Activated CD4-positive, alpha-beta T cell treated with anti-CD3 and anti-CD28 coated beads for 24 hours (primary cell): Measurements from ENCODE around the gene ZC3HAV1.
A peak's percentile ranks its signal among the peaks of the same experiment; 100 is the strongest.
"Not testable (repeated sequence)": the region's sequence is repeated elsewhere in the genome, so short reads cannot be mapped to it uniquely, and the experiment has no call there.

Source experiments
- DNase-seq, 2 donors: peaks; one replicate each; pipeline ENCODE4 v3.0.0-alpha.2; 2020; ENCODE audit warnings: low read depth in 2 of 2

Gene ZC3HAV1

DNA sequence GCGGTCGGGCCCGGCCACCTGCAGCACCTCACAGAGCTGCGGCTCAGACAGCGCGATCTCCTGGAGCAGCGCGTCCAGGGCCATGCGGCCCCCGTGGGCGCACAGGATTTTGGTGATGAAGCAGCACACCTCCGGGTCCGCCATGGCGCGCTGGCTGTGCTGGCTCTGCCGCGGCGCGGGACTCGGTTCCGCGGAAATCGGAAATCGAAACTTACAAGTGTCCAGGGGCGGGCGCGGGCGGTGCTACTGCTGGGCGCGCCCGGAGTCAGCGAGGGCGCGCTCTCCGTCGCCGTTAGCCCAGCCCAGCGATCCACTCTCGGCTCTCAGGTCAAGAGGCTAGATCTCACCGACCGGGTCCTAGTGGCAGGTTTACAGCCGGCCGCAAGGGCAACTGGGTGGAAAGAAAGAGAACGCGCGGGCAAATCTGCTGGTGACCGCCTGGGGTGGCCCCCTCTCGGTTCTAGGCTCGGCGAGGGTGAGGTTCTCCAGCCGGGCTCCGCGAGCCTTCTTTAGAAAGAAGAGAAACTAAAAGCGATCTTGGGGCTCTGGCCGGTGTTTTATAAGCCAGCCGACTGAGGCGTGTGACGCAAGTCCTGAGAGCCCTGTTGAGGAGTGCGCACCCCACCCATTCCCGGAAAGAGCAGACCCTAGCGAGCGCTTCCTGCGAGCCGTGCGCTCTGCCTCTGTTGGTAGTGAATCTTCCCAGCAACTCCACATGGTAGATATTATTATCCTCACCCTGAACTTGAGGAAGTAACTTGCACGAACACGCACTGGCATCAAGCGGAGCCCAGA lies at the start of gene ZC3HAV1:
TSS of gene ZC3HAV1 (minus strand) at position 533 of the 795 bp plus-strand sequence. CDS start at position 144, 389 bp downstream.
- peak; percentile 76 for DNase-seq

DNA sequence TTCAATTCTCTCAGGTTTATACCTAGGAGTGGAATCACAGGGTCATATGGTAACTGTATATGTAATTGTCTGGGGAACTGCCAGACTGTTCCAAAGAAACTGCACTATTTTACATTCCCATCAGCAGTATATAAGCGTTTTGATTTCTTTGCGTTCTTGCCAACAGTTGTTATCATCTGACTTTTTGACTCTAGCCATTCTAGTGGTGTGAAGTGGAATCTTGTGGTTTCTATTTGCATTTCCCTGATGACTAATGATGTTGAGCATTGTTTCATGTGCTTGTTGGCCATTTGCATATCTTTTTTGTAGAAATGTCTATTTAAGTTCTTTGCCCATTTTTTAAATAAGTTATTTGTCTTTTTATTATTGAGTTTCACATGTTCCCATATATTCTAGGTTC lies 44.3 kb upstream of the ZC3HAV1 start:
- no peak for DNase-seq

DNA sequence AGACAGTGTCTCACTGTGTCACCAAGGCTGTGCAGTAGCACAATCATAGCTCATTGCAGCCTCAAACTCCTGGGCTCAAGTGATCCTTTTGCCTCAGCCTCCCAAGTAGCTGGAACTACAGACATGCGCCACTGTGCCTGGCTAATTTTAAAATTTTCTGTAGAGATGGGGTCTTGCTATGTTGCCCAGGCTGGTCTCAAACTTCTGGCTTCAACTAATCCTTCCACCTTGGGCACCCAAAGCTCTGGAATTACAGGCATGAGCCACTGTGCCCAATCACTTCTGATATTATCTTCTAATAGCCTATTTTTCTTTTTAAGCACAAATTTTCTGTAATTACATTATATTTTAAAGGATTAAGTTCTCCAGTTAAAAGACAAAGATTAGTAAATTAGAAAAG lies 42.6 kb upstream of the ZC3HAV1 start:
- DNase-seq, result no peak

DNA sequence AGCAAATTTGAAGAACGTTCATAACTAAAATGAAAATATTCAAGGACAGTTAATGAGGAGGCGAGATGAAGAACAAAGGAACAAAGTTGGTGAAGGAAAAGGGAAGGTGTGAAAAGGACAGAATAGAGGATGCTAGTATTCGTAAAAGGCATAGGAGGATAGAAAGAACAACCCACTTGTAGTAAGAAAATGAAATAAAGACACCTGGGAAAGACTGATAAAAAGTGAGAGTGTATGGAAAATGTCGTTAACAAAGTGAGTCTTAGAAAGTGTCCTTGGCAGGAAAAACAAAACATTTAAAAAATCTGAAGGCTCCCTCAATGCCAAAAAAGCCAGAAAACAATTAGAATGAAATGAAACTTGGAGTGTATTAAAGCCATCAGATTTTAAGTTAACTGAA lies 29.6 kb upstream of the ZC3HAV1 start:
- DNase-seq, result no peak

DNA sequence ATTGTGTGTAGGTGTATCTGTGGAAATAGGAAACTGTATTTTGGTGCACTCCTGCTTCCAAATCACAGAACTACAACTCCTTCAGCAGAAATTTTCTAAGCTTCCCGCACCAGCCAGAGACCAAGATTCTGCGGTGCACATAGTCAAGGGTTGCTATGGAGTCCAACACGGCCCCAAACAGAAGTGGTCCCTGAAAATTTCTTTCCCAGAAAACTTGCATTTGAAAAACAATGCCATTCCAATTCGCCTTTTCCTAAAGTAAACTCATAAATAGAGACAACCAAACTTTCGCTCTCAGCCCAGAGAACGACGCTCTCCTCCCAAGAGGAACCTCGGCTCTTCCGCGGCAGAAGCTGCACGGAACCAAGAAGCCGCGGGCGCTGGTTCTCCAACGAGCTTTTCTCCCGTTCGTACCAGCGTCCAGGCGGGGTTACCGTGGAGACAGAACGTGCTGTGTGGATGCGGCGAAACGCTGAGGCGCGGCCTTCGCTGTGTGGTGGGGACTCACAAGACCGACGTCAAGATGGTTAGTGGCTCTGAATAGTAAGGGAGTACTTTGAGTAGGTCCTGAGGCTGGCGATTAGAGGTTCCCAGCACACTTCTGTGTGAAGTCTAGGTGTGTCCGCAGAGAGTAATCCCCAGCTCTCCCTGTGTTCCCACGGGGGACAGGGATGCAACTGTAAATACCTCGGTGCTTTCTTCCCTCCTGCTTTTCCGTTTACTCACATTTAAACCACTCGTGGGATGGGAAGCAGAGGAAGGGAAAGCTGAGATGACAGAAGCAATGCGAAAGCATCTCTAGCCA lies 24.0 kb upstream of the ZC3HAV1 start:
- peak; percentile 82 to 84 for DNase-seq

DNA sequence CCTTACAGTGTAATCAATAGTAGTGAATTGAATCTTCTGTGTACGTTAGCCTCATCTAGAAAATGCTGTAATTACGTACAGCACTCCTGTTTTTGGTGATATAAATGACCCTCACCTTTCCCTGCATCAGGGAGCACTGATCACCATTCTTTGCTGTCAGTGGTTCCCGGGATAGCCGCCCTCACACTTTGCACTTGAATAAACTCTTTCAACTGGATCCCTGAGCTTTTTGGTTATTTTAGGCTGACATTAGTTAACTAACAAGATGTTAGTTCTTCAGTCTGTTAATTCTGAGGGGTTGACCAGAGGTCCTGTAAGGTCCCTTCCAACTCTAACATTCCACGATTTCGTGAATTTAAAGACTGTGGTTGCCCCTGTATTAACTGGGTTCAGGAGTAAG lies 23.4 kb upstream of the ZC3HAV1 start:
- DNase-seq, result no peak

DNA sequence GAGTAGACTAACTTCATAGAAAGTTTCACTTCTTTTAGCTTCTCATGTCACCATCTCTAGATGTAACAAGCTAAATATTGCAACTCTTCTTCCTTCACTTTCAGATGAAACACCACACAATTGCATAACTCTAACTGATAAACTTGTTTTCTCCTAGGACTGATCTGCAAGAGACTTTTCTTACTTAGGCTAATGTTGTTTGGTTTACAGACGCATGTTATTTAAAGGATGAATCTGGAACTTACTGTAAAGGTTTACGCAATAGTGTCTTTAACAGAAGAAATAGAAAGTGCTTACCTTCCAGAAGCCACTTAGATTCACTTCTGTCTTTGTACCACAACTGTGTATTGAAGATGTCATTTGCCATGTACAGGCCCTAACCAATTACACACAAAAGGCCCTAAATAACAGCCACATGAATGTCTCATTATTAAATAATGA lies 22.1 kb upstream of the ZC3HAV1 start:
- DNase-seq, result no peak

DNA sequence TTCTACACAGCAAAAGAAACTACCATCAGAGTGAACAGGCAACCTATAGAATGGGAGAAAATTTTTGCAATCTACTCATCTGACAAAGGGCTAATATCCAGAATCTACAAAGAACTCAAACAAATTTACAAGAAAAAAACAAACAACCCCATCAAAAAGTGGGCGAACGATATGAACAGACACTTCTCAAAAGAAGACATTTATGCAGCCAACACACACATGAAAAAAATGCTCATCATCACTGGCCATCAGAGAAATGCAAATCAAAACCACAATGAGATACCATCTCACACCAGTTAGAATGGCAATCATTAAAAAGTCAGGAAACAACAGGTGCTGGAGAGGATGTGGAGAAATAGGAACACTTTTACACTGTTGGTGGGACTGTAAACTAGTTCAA lies 20.3 kb upstream of the ZC3HAV1 start:
- DNase-seq, result not testable (repeated sequence)

DNA sequence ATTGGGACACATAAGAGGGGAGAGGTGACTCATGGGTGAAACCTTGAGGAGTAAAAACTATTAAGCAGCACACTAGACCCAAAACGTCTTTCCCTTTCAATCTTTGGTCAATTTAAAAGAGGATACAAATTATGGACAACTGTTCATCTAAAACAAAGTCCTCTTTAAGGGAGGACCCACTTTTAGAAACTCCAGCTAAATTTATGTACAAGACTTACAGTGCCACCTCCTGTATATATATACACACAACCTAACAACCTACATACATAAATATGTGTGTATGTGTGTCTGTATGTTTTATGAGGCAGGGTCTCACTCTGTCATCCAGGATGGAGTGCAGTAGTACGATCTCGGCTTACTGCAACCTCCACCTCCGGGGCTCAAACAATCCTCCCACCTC lies 18.1 kb upstream of the ZC3HAV1 start:
- DNase-seq, result no peak

DNA sequence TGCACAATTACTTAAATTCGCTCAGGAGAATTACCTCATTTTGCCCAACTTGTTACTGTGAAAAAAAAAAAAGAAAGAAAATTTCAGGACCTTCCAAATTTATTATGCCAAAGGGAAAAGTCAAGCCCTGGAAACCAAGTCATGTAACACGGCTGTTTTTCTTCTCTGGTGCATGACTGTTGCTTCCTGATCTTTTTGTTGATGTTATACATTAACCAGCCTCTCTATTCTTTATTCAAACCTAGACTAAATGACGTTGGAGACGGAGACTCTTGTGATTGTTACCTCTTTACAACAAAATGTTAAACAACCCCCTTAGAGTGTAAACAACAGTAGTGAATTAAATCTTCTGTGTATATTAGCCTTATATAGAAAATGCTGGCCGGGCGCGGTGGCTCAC lies 16.1 kb upstream of the ZC3HAV1 start:
- DNase-seq, result no peak

DNA sequence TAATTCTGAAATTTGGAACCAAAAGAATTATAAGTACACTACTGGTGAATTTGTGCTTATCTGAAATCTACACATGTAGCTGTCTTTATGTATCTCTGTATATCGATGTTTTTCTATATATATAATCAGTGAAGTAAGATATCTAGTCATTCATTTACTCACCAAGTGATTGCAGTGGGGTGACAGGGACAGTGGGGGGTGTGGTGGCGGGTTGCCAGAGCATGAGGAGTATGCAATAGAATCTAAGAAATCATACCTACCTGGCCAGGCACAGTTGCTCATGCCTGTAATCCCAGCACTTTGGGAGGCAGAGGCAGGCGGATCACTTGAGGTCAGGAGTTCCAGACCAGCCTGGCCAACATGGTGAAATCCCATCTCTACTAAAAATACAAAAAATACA lies 15.5 kb upstream of the ZC3HAV1 start:
- not testable (repeated sequence) for DNase-seq

DNA sequence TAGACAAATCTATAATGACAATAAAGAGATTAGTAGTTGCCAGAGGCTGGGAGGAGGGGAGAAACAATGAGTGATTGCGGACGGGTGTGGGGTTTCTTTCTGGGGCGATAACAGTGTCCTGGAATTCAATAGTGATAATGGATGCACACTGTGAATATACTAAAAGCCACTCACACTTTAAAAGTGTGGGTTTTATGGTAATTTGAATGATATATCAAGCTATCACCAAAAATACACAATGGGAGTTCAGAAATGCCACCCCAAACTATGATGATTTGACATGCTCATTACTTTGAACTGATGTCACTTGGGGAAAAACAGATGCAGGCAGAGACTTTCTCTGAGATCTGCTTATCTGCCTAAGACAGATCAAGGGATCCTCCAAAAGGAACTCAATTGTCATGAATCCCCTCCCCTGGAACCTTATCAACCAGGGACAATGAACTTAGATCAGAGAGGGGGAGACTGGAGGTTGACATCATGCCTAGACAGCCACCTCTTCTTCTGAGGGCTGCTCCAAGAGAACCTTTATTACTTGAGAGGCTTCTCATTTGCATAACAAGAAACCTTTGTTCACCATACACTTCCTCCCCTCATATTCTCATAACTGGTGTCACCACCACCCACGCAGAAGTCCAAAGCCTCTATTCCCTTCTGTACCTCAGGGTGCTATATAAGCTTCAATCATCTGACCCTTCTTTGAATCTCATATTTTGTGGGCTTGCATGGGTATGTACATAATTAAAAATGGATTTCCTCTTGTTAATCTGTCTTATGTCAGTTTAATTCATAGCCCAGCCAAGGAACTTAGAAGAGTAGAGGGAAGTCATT lies 14.8 kb upstream of the ZC3HAV1 start:
- no peak for DNase-seq

DNA sequence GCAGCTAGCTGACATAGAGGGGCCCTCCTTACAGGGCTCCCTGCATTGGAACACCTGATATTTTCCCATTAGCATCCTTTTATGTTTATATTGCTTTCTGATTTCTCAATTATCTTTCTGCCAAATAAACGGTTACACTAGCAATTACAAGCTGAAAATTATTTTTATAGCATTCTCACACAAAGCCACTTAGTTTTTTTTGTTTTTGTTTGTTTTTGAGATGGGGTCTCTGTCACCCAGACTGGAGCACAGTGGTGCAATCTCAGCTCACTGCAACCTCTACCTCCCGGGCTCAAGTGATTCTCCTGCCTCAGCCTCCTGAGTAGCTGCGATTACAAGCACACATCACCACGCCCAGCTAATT lies 9.9 kb upstream of the ZC3HAV1 start:
- no peak for DNase-seq

DNA sequence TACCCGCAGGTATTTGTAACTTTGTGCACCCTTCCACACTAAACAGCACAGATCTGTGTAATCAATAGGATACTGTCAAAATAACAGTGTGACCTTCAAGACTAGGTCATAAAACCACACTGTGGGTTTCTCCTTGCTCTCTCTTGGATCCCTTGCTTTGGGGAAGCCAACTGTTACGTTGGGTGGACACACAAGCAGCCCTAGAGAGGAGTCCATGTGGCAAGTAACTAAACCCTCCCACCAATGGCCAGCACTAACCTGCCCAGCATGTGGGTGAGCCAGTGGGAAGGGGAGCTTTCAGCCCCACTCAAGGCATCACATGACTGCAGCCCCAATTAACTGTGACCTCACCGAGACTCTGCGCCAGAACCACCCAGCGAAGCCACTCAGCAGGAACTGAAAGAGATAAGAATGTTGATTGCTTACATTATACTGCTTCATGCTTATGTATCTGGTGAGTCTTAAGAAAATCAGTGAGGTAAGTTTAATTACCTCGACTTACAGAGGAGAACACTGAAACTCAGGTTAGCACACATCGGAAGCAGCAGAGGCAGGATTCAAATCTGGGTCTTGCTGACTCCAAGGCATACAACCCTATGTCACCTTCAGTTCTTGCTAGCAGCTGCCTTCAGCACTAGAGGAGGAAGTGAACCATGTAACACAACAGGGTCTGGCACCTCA lies 9.4 kb upstream of the ZC3HAV1 start:
- no peak for DNase-seq

DNA sequence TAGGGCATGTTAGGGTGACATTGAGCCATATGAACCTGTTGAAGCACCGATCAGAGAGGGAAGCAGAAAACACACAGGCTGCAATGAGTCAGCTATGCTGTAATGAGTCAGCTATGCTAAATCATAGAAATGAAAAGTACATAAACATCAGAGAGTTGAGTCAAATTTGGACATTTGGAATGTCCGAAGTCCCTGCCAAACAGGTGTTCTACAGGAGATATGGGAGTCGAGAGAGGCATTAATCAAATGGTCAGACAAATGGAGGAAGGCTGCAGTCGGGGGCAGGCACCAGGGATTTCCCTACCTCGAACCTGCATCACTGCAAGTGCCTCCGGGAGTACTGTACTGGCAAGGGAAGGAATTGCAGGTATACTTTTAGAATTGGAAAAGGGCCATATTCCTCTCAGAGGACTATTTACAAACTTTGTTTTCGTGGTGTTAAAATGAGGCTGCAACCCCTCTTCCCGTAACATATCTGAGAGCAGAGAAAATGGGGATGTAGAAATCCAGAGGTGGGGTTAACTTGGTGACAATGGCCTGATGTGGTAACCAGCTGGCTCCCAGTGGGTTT lies 8.8 kb upstream of the ZC3HAV1 start:
- no peak for DNase-seq

DNA sequence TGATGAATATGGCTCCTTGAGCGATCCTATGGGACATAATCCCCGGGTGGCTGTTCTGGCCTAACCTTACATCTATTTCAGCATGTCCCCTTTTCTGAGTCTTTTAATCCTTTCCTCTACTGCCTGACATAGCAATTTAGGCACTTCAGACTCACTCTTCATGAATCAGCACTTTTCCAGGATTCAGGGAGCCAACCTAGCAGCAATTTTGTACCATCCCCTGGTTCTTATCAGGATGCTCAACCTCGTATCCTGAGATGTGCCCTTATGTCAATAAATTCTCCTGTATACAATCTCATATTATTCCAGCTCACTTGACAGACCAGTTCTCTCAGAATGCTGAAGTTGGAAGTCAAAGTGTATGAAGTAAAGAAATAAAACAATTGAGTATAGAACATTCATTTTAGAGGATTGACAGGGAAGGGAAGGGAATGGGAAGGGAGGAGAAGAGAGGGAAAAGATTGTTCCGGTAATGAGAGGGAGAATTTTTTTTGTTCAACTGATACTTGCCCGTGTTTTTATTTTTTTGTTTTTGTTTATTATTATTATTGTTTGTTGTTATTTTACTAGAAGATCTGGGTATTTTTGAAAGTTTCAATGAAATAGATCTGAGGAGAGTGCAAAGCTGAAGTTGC lies 8.2 kb upstream of the ZC3HAV1 start:
- DNase-seq, result no peak

DNA sequence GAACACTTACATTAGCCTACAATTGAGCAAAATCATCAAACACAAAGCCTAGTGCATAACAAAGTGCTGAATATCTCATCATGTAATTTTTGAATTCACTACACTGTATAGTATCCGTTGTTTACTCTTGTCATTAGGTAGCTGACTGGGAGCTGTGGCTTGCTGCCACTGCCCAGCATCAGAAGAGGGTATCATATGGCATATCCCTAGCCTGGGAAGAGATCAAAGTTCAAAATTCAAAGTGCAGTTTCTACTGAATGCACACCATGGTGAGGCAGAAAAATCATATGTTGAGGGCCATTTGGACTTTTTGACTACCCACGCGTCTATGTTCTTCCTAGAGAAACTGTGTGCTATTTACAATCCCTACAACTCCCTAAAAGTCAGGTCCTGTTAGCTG lies 7.5 kb upstream of the ZC3HAV1 start:
- no peak for DNase-seq

DNA sequence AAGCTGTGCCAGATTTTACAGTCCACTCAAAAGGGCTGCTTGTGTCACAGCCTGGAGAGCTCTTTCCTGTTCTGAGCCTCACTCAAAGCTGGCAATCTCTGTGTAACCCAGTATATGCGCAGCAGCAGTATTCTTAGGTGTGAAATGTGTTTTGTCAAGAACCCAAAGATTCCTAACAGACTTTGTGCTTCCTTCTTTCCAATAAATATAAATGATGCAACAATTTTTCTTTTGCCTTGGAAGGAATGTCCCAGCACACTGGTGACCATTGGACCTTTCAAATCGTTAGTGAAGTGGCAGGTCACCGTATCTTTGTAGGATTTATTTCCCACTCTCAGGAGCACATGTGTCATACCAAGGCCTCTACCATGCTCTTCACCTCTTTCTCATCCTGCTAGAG lies 5.6 kb upstream of the ZC3HAV1 start:
- no peak for DNase-seq

DNA sequence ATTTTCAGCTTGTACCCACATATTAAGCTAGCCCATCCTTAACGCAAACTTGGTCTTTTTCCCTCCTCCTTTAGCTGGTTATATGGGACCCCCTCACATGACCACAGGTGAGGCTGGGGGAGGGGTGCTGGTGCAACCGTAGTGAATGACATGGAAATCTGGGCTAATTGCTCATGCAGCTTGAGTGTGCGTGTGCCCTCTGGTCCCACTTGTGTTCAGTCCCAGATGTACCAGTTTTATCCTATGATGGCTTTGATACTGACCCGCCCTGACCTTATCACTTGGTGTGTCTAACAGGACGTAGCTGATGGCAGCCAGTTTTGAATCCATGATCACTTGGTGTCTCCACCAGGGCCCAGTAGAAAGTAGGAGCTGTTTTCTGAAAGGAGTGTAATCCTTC lies 5.1 kb upstream of the ZC3HAV1 start:
- no peak for DNase-seq

DNA sequence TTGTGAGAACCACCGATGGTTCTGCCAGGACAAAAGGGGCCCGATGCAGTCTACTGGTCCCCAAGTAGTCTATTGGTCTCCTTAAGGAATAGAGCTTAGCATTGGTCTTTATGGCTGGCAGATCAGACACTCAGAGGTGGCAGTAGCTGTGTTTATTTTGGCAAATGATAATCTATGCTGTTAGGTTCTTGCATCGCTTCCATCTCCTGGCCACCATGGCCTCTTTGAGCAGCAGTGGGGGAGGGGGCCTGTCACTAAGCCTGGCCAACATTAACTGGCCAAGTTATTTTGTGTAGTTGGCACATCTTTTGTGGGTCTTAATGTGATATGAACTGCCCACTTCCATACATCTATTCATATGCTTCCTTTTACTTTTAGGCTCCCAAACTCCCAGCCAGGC lies 4.5 kb upstream of the ZC3HAV1 start:
- DNase-seq, result no peak

DNA sequence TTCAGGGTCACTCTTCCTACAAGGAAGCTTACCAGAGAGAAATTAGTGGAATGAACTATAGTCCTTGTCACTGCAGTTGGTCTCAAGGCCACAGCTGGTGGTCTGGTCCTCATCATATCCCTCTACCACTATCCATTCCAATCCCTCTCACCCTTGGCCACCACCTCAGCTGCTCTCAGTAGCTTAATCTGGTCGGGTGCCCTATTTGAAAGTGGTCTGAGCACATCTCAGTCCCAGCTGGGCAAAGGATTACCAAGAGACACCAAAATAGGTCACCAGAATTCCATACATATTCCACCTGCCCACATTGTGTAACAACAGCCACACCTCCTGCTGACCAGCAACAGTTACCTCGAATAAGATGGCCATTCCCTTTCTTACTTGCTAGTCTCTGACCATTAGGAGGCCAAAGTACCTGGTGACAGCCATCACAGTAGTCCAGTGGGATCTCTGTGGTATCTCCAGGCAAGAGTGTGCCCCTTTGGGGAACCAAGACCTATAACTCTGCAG lies 3.3 kb upstream of the ZC3HAV1 start:
- no peak for DNase-seq
